Measurements from ENCODE around the gene MICAL3.

The MICAL3 gene

DNA sequence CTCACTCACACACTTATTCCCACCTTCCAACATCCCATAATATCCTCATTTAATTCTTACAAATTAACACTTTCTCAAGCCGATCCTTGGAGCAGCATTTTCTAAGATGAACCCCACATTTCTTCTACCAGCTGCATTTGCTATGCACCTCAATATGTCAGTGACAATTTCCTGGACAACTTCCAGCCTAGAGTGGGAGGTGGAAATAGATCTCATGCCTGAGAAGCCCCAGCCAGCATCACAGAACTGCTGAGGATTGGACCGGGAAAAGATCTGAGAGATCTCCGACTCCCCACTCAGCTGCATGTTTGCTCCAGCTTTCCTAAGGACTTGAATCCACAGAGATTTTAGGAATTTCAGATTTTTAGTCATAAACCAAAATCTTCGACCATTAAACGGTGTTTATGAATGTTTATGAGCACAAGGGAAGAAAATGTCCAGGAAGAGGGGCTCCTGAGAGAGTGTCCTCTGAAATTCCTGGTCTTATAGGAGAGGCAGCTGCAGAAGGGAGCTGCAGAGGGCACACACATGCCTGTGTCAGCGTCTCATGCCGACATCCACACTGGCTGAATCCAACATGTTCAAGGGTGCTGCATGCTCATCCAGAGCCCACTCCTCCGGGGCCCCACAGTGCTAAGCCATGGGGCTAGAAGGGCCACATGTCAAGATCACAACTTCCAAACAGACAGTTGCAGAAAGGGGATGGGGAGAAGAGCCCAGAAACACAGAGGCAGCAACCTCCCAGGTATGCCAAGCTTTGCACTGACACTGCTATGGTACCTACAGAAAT, 68.6 kb downstream of the MICAL3 start:
- DNase-seq (ENCODE audit: low read depth) = no peak
- TF ChIP-seq, protein P1, sequence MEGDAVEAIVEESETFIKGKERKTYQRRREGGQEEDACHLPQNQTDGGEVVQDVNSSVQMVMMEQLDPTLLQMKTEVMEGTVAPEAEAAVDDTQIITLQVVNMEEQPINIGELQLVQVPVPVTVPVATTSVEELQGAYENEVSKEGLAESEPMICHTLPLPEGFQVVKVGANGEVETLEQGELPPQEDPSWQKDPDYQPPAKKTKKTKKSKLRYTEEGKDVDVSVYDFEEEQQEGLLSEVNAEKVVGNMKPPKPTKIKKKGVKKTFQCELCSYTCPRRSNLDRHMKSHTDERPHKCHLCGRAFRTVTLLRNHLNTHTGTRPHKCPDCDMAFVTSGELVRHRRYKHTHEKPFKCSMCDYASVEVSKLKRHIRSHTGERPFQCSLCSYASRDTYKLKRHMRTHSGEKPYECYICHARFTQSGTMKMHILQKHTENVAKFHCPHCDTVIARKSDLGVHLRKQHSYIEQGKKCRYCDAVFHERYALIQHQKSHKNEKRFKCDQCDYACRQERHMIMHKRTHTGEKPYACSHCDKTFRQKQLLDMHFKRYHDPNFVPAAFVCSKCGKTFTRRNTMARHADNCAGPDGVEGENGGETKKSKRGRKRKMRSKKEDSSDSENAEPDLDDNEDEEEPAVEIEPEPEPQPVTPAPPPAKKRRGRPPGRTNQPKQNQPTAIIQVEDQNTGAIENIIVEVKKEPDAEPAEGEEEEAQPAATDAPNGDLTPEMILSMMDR (IDR thresholded peaks at IDR 0.05; ENCODE audit: low read length, missing control alignments) = no peak
- no peak overlapping the region for H3K4me3 ChIP-seq (replicated peaks; ENCODE audit: low read depth, low read length)

DNA sequence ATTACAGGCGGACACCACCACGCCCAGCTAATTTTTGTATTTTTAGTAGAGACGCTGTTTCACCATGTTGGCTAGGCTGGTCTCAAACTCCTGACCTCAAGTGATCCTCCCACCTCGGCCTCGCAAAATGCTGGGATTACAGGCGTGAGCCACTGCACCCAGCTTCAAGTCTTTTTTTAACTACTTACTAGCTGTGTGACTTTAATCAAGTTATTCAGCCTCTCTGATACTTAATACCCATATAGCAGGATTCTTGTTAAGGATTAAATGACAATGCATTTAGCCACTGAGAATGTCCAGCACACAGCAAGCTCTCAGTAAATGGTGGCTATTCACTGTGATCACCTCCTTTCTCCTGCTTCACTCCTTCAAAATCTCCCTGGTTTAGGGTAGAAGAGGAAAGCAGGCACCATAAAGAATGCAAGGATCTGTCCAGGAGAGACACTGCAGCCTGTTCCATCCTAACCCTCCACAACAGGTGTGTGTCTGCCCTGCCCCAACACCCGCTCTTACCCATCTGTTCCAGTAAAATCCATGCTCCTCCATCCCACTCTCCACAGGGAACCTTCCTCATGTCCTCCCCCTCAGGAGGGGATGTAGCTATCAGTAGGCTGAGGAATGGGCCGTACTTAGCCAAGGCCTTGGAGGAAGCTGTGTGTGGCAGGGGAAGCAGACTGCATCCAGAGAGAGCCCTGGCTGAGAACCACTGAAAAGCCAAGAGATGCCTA, 69.3 kb downstream of the MICAL3 start:
- TF ChIP-seq, protein P1 (IDR thresholded peaks at IDR 0.05; ENCODE audit: low read length, missing control alignments) = no peak
- no peak for DNase-seq (ENCODE audit: low read depth)
- H3K4me3 ChIP-seq (replicated peaks; ENCODE audit: low read depth, low read length) = no peak overlapping the region

DNA sequence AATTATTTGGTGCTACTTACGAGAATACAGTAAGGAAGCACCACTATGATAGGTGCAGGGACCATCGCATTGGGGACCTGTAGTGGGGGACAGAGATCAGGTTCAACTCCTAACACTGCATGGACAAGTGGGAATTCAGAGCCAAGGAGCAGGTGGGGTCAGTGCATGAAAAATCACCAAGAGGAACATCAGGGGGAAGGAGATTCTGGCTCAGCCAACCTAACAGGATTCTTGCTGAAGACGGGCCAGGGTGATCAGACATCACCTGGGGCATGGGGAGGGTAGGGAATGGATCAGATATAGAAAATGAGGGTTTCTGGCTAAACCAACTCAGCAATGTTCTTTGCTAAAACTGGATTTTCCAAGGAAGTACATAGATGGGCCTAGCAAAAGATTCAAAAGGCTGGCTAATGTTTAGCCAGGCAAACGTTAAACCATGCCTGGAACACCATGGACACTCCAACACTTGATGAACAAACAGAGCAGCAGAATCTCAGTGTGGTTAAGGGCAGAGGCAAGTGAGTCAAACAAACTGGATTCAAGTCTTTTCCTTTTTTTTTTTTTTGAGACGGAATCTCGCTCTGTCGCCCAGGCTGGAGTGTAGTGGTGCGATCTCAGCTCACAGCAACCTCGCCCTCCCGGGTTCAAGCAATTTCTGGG, 70.0 kb downstream of the MICAL3 start:
- DNase-seq (ENCODE audit: low read depth) = no peak
- no peak overlapping the region for H3K4me3 ChIP-seq (replicated peaks; ENCODE audit: low read depth, low read length)
- TF ChIP-seq, protein P1 (IDR thresholded peaks at IDR 0.05; ENCODE audit: low read length, missing control alignments) = no peak

DNA sequence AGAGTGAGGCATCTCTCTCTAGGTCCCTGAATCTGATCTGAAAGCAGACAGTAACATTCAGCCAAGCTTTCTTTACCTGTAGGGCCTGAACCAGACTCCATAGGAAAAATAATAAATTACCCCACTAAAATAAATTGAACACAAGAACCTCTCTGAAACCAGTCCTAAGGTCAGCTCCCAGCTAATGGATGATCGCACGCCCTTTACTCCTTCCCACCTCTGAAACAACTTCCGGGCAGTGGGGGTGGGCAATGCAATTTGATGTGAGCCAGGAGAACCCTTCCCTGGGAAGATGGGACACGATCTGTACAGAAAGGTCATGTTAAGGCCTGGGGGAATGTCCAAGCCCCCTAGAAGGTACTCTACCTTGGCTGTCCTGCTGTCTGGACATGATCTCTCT, 71.2 kb downstream of the MICAL3 start:
- TF ChIP-seq, protein P1 (IDR thresholded peaks at IDR 0.05; ENCODE audit: low read length, missing control alignments) = no peak
- DNase-seq (ENCODE audit: low read depth) = no peak
- no peak overlapping the region for H3K4me3 ChIP-seq (replicated peaks; ENCODE audit: low read depth, low read length)

DNA sequence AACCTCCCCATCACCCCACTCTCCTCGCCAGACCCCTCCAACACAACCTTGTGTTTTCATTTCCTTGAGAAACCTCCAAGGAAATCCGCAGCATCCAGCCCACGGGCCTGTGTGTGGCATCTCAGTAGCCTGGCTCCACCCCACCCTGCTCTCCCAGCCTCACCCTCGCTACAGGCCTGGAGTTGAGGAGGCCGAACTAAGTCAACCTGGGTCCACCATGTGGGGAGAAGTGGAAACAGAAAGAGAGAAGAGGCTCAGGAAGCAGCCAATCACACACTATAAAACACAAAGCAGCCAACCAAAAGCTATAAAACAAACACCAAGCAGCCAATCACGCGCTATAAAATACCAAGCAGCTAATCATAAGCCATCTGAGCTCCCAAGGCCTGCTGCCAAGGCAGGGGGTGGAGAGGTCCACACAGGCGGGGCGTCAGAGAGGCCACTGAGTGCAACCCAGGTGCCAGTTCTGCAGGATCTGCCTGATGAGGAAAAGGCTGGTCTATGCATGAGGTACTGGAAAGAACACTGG, 72.0 kb downstream of the MICAL3 start:
- H3K4me3 ChIP-seq (replicated peaks; ENCODE audit: low read depth, low read length) = no peak overlapping the region
- TF ChIP-seq, protein P1 (IDR thresholded peaks at IDR 0.05; ENCODE audit: low read length, missing control alignments) = no peak
- DNase-seq (ENCODE audit: low read depth) = no peak

DNA sequence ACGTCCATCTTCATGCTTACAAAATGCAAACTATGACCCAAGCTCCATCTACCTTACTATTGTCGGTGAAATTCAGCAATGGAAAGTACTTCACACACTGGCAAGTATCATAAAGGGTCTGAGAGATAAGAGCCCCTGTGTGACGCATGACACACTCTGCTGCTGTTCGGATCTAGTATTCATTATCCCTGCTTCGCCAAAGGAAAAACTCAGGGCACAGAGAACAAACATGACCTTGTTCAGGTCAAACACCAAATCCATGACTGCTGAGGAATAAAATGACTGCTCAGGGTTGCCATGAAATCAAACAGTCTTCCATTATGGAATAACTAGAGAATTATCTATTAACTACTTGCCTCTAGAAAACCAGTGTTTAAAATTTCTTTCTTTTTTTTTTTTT, 73.0 kb downstream of the MICAL3 start:
- H3K4me3 ChIP-seq (replicated peaks; ENCODE audit: low read depth, low read length) = no peak overlapping the region
- no peak for DNase-seq (ENCODE audit: low read depth)
- TF ChIP-seq, protein P1 (IDR thresholded peaks at IDR 0.05; ENCODE audit: low read length, missing control alignments) = no peak

All from fibroblast of pulmonary artery (primary cell).